Upper lobe of right lung (tissue), 1 donor: ENCODE results near the gene AVPR1B. TPM values are rescaled to one million over a fixed set of nuclear protein-coding genes. Genes with fewer than 3 reads are reported as not detected.
A peak's percentile ranks its signal among the peaks of the same experiment; 100 is the strongest.

Experiments
- ATAC-seq: fragments of 200-7000 bp; cut with Tn5 transposase; one replicate; pipeline ENCODE4 v1.9.1; 2020; ENCODE audit warnings: mild to moderate bottlenecking, moderate library complexity
- DNase-seq: peaks from one replicate; pipeline ENCODE4 v3.0.0-alpha.2; 2020
- H3K27ac ChIP-seq: fragments of 200-600 bp; one replicate; pipeline ENCODE4 v1.8.0; 2022
- H3K27me3 ChIP-seq: fragments of 200-600 bp; one replicate; pipeline ENCODE4 v1.8.0; 2022; ENCODE audit warnings: mild to moderate bottlenecking
- H3K36me3 ChIP-seq: fragments of 200-600 bp; one replicate; pipeline ENCODE4 v1.8.0; 2022
- H3K4me1 ChIP-seq: fragments of 200-600 bp; one replicate; pipeline ENCODE4 v1.8.0; 2022
- H3K4me3 ChIP-seq: fragments of 200-600 bp; one replicate; pipeline ENCODE4 v1.8.0; 2022; ENCODE audit warnings: mild to moderate bottlenecking
- H3K9me3 ChIP-seq: fragments of 200-600 bp; one replicate; pipeline ENCODE4 v1.8.0; 2022
- intact Hi-C: fragments of 100-400 bp; cut with DNase I; formaldehyde crosslinking; loops from one replicate; pipeline ENCODE4 v1.11.0; 2022
- total RNA-seq: library from RNA; stranded (reverse); fragmentation: NEBNext Ultra II Directional; extraction: Animal tissue kit (Norgen Biotek cat#: 25700); gene quantifications from one replicate; pipeline ENCODE4 v1.2.1, GENCODE V29; 2021
- TF ChIP-seq, protein P1 (sequence below): fragments of 200-600 bp; IDR thresholded peaks from one replicate; pipeline ENCODE4 v1.8.0; 2022; ENCODE audit warnings: antibody characterized with exemption
- donor health status: DM: no; HTN: yes; CAD: no; lungs with severe emphysema.

The AVPR1B gene
- total RNA-seq, 1 donor from 2014 or later, result not detected

DNA sequence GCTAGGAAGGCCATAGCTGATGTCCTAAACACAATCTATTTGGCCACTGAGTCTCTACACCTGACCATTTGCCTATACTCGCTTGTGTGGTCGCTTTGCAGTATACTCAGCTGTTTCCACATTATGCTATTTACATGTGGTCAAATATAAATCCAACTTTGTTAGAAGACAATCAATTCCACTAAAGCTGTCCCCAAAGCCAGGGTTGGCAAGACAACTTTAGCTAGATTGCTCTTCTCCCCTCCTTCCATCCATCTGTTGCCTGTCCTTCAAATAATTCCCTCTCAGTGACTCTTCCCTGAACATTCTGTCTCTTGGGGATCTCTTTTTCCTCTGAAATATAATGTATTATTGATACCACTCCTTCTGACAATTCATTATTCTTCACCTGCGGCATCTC, 30.1 kb downstream of the AVPR1B start:
- Histone ChIP-seq H3K9me3 (no peaks in the 10 kb centered on the region), H3K4me3 (no peak overlapping the region), H3K27ac (no peak overlapping the region), H3K4me1 (no peaks in the 10 kb centered on the region), H3K27me3 (no peaks in the 10 kb centered on the region), H3K36me3 (no peaks in the 10 kb centered on the region)
- DNase-seq, result no peak
- TF ChIP-seq, protein P1, sequence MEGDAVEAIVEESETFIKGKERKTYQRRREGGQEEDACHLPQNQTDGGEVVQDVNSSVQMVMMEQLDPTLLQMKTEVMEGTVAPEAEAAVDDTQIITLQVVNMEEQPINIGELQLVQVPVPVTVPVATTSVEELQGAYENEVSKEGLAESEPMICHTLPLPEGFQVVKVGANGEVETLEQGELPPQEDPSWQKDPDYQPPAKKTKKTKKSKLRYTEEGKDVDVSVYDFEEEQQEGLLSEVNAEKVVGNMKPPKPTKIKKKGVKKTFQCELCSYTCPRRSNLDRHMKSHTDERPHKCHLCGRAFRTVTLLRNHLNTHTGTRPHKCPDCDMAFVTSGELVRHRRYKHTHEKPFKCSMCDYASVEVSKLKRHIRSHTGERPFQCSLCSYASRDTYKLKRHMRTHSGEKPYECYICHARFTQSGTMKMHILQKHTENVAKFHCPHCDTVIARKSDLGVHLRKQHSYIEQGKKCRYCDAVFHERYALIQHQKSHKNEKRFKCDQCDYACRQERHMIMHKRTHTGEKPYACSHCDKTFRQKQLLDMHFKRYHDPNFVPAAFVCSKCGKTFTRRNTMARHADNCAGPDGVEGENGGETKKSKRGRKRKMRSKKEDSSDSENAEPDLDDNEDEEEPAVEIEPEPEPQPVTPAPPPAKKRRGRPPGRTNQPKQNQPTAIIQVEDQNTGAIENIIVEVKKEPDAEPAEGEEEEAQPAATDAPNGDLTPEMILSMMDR, result no peak
- ATAC-seq, result no peak
- intact Hi-C loops, result no loop called here

DNA sequence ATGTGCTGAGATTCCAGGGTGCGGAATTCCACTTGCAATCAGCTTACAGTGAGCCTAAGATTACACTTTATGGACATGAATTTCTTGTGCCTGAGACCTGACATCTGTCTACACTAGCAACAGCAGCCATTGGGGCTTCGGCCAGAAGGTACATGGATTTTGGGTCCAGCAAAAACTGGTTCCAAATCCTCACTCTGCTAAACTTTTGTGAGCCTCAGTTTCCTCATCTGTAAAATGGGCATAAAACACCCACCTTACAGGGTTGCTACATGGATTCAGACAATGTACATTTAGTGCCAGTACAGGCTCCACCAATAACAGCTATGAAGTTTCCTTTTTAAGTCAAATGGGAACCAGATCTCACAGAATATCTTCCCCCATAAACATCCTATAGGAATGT, 33.4 kb downstream of the AVPR1B start:
- Histone ChIP-seq H3K36me3 (no peaks in the 10 kb centered on the region), H3K9me3 (no peaks in the 10 kb centered on the region), H3K4me3 (no peak overlapping the region), H3K27me3 (no peaks in the 10 kb centered on the region), H3K4me1 (no peaks in the 10 kb centered on the region), H3K27ac (no peak overlapping the region)
- DNase-seq (no peak), ATAC-seq (no peak)
- TF ChIP-seq, protein P1, result no peak
- intact Hi-C loops, result no loop called here

- peak; percentile 22 for ATAC-seq
- intact Hi-C loops, result no loop called here
- H3K9me3 ChIP-seq, result no peaks in the 10 kb centered on the region
- H3K4me1 ChIP-seq, result no peaks in the 10 kb centered on the region
- no peak overlapping the region for H3K27ac ChIP-seq
- no peaks in the 10 kb centered on the region for H3K36me3 ChIP-seq
- TF ChIP-seq, protein P1, result no peak
- no peak for DNase-seq
- H3K27me3 ChIP-seq, result no peaks in the 10 kb centered on the region
- no peak overlapping the region for H3K4me3 ChIP-seq
These were observed 34.1 kb downstream of the AVPR1B start for GRCh38 chr1:206082831-206083695.

DNA sequence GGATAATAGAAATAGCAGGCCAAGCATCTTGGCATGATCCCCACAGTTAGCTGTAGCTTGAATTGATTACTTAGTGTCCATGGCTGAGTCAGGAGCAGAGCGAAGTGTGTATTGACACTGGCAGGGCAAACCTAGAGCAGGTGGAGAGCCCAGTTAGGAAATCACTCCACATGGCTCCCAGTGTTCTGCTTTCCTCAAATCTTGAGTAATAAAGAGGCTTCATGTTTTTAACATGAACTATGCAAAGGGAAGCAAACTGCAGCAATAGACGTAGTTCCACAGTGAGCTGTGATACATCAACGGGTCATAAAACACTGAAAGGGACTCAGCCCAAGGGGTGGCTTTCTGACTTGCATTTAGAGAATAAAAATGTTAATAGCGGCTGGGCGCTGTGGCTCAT, 35.3 kb downstream of the AVPR1B start:
- Histone ChIP-seq H3K27me3 (no peaks in the 10 kb centered on the region), H3K9me3 (no peaks in the 10 kb centered on the region), H3K4me3 (no peak overlapping the region), H3K4me1 (no peaks in the 10 kb centered on the region), H3K27ac (no peak overlapping the region), H3K36me3 (no peaks in the 10 kb centered on the region)
- intact Hi-C loops, result no loop called here
- ATAC-seq, result peak; percentile 56
- no peak for DNase-seq
- TF ChIP-seq, protein P1, result no peak

GRCh38 chr1:206080026-206080820, 37.0 kb downstream of the AVPR1B start:
- DNase-seq, result no peak

More at GRCh38 chr1:206080026-206080820, 37.0 kb downstream of the AVPR1B start:
- Histone ChIP-seq H3K36me3 (no peaks in the 10 kb centered on the region), H3K9me3 (no peaks in the 10 kb centered on the region), H3K4me1 (no peaks in the 10 kb centered on the region), H3K27ac (no peak overlapping the region), H3K27me3 (no peaks in the 10 kb centered on the region), H3K4me3 (no peak overlapping the region)
- ATAC-seq, result no peak
- intact Hi-C loops, result no loop called here
- TF ChIP-seq, protein P1, result no peak
